ENCODE measurements around the gene LCN9.
"Not testable (repeated sequence)": the region's sequence is repeated elsewhere in the genome, so short reads cannot be mapped to it uniquely, and the experiment has no call there.

The LCN9 gene

DNA sequence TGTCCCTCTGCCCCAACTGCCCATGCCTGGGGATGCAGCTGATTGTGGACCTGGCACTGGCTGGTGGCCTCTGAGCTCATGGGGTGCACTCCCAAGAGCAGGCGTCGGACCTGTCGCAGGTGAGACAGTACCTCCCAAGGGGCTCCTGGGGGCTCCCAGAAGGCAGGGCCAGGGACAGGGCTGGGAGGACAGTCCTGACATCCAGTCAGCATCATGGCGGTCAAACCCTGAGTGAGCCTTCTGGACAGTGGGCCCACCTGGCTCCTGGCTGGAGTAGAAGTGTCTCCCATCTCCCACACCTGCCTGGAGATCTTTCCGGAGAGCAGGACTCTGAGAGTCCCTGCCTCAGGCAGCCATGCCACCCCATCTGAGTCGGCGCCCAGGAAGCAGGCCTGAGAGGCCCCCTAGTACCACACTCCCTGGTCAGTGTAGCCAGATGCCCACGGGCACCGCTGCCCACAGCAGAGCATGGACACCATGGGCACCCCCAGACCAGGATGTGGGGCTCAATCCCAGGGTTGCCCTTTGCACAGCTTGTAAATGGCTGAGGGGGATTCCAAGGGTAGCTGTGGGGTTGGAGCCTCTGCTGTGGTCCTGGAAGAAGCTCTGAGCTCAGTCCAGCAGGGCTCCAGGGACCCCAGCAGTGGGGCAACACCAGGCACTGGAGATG is 6.6 kb downstream of the LCN9 start:
- no peak overlapping the region for H3K4me2 ChIP-seq
- no peak overlapping the region for H3K9ac ChIP-seq
- peaks cover 7% of the 10 kb centered on the region; the same call in 1 of the 2 replicates for H3K9me3 ChIP-seq
- no peak overlapping the region for H3K4me3 ChIP-seq
- no peaks in the 10 kb centered on the region for H4K20me1 ChIP-seq
- no peaks in the 10 kb centered on the region for H3K27me3 ChIP-seq
- no peak for TF ChIP-seq Cebpa-rat (IDR thresholded peaks at IDR 0.05)
- no peak overlapping the region for H3K27ac ChIP-seq
- H3K4me1 ChIP-seq = peaks cover 7% of the 10 kb centered on the region; the same call in 1 of the 2 replicates
- H3K36me3 ChIP-seq = no peaks in the 10 kb centered on the region

DNA sequence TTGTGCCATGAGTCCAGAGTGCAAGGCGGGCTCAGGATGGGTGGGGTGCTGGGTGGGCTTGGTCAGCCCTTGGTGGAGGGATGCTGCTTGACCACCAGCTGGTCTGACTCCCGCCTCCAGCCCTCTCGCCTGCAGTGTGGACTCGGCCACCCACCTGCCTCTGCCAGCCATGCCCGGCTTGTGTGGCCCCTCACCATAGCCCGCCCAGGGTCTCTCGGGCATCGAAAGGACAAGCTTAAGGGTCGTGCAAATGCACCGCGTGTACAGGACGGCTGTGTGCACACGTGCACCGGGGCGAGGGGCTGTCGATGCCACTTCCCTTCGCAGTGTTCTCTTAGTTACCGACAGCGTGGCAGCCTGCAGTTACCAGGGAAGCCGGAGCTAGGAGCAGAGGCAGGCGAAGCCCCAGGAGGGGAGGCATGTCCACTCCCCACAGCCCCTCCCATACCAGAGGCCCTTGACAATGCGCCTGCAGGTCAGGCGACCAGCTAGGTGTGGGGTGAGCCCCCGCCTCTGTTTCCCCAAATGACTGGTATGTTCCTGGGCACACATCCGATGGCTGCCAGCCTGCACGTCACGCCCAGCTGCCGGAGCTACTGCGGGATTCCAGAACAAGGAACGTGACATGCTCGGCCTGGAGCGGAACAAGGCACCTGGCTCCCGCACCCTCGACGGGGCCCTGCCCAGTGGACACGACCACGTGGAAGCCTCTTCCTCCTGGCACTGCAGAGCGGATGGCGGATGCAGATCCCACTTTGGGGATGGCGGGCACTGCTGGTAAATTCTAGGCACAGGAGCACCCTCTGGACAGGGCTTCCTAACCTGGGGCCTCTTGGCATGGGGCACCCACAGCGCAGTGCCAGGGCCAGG is 7.8 kb downstream of the LCN9 start:
- H4K20me1 ChIP-seq = no peaks in the 10 kb centered on the region
- H3K4me1 ChIP-seq = peaks cover 3% of the 10 kb centered on the region; the same call in 1 of the 2 replicates
- no peak overlapping the region for H3K4me3 ChIP-seq
- no peak overlapping the region for H3K27ac ChIP-seq
- H3K9me3 ChIP-seq = peaks cover 7% of the 10 kb centered on the region; the same call in 1 of the 2 replicates
- H3K9ac ChIP-seq = no peak overlapping the region
- TF ChIP-seq Cebpa-rat (IDR thresholded peaks at IDR 0.05) = no peak
- H3K27me3 ChIP-seq = no peaks in the 10 kb centered on the region
- no peak overlapping the region for H3K4me2 ChIP-seq
- H3K36me3 ChIP-seq = no peaks in the 10 kb centered on the region

DNA sequence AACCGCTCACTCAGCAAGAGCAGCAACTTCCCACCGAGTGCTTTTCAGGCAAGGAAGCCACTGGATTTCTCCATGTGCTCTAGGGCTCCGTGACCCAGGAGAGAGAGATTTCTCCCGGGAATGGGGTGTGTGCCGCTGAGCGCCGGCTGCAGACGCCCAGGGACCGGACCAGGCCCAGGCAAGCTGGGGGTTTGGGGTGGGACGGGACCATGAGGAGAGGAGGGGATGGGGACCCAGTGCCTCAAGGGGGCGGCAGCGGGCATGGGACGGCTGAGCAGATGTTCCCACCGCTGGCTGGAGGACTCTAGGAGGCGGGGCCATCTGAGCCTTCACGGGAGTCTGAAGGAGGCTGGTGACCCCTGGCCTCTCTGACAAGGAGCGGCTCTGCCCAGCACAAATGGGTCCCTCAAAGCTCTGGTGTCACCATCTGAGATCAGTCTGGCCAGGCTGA is 8.5 kb downstream of the LCN9 start:
- Histone ChIP-seq H3K9me3 (peaks cover 7% of the 10 kb centered on the region; the same call in 1 of the 2 replicates), H3K27me3 (no peaks in the 10 kb centered on the region), H4K20me1 (no peaks in the 10 kb centered on the region), H3K4me3 (no peak overlapping the region), H3K36me3 (no peaks in the 10 kb centered on the region), H3K4me1 (no peaks in the 10 kb centered on the region), H3K9ac (no peak overlapping the region), H3K4me2 (no peak overlapping the region), H3K27ac (no peak overlapping the region)
- TF ChIP-seq Cebpa-rat (IDR thresholded peaks at IDR 0.05) = no peak

DNA sequence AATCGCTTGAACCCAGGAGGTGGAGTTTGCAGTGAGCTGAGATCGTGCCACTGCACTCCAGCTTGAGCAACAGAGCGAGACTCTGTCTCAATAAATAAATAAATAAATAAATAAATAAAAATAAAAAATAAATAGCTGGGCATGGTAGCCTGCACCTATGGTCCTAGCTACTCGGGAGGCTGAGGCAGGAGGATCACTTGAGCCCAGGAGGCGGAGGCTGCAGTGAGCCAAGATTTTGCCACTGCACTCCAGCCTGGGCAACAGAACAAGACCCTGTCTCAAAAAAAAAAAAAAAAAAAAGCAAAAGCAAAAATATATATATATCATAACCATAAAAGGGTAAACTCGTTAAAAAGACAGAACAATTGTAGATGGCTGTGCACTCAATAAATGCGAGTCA is 9.7 kb downstream of the LCN9 start:
- H3K4me2 ChIP-seq, H3K4me3 ChIP-seq, H4K20me1 ChIP-seq, H3K27me3 ChIP-seq, H3K4me1 ChIP-seq, H3K36me3 ChIP-seq, H3K9ac ChIP-seq, H3K9me3 ChIP-seq, H3K27ac ChIP-seq: not testable (repeated sequence)

DNA sequence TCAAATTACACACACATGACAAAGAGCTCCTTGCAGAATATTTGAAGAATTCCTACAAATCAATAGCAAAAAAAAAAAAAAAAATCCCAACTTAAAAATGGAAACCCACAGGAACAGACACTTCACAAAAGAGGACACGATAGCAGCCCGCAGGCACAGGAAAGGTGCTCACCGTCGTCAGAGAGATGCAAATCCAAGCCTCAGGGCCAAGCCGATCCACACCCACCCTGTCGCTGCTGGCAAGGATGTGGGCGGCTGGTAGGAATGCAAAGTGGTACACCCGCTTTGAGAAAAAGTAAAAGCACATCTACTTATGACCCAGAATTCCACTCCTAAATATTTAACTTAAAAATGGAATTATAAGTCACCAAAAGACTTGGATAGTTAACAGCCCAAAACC is 10.8 kb downstream of the LCN9 start:
- Histone ChIP-seq H3K27me3 (no peaks in the 10 kb centered on the region), H3K9me3 (peaks cover 5% of the 10 kb centered on the region; the same call in 1 of the 2 replicates), H3K4me2 (no peak overlapping the region), H4K20me1 (no peaks in the 10 kb centered on the region), H3K27ac (no peak overlapping the region), H3K9ac (no peak overlapping the region), H3K36me3 (no peaks in the 10 kb centered on the region), H3K4me1 (no peaks in the 10 kb centered on the region), H3K4me3 (no peak overlapping the region)
- TF ChIP-seq Cebpa-rat (IDR thresholded peaks at IDR 0.05) = no peak

DNA sequence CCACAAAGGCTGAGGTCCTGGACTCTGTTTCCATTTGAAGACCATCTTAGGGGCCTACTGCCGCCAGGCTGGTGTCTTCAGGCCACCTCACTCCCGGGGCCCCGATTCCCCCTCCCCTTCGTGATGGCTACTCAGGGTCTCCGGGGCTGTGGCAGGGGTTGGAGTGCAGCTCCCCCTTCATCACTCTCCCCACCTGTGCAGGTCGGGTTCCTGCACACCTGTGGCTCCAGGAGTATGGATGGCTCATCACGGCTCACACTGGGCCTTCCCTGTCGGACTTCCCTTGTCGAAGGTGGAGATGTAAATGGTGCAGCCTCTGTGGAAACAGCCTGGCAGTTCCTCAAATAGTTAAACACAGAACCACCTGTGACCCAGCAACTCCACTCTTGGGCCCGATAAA is 11.9 kb downstream of the LCN9 start:
- Histone ChIP-seq H3K9me3 (no peaks in the 10 kb centered on the region), H3K27me3 (no peaks in the 10 kb centered on the region), H3K4me1 (no peaks in the 10 kb centered on the region), H3K27ac (no peak overlapping the region), H3K9ac (no peak overlapping the region), H3K4me3 (no peak overlapping the region), H4K20me1 (no peaks in the 10 kb centered on the region), H3K36me3 (no peaks in the 10 kb centered on the region), H3K4me2 (no peak overlapping the region)
- no peak for TF ChIP-seq Cebpa-rat (IDR thresholded peaks at IDR 0.05)

DNA sequence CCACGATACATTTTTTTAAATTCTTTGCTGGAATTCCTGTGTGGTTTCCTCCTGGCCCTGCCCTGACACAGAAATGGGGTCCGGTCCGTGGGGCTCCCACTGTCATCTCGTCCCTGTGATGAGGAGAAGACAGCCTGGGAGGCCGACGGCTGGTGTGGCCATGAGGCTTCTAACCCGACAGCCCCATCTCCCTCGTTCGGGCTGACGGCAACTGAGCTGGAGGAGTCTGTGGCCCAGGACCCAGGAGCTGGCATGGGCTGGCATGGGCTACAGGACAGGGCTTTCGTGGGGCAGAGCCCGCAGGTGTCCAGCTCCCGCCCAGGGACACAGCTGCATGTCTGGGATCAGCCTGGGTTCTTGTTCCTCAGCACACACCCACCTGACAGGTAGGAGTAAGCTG is 13.8 kb downstream of the LCN9 start:
- no peak overlapping the region for H3K9ac ChIP-seq
- H3K27me3 ChIP-seq = no peaks in the 10 kb centered on the region
- no peaks in the 10 kb centered on the region for H4K20me1 ChIP-seq
- no peaks in the 10 kb centered on the region for H3K9me3 ChIP-seq
- no peak for TF ChIP-seq Cebpa-rat (IDR thresholded peaks at IDR 0.05)
- H3K4me3 ChIP-seq = no peak overlapping the region
- H3K4me2 ChIP-seq = no peak overlapping the region
- H3K36me3 ChIP-seq = no peaks in the 10 kb centered on the region
- H3K4me1 ChIP-seq = no peaks in the 10 kb centered on the region
- no peak overlapping the region for H3K27ac ChIP-seq

DNA sequence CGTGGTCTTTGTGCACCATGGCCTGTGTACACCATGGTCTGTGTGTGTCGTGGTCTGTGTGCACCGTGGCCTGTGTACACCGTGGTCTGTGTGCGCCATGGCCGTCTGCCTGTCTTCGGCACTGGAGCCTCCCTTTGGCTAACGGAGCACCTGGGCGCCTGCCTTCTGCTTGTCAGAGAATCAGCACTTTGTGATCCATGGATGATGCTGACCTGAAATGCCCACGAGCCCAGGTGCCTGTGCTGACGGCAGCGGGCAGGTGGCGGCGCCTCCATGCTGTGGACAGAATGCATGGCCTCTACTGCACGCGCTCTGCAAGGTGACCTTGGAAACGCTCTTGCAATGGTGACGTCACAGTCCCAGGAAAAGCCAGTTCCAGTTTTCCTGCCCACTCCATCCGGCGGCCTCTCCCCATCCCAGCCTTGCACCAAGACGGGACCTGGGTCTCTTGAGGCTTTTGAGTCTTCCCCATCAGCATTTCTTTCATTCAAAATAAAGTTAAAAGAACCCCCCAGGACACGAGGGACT is 14.6 kb downstream of the LCN9 start:
- no peaks in the 10 kb centered on the region for H3K4me1 ChIP-seq
- no peaks in the 10 kb centered on the region for H3K36me3 ChIP-seq
- H3K27me3 ChIP-seq = no peaks in the 10 kb centered on the region
- H3K9me3 ChIP-seq = no peaks in the 10 kb centered on the region
- no peak overlapping the region for H3K4me3 ChIP-seq
- no peak overlapping the region for H3K27ac ChIP-seq
- H3K9ac ChIP-seq = no peak overlapping the region
- no peak overlapping the region for H3K4me2 ChIP-seq
- no peak for TF ChIP-seq Cebpa-rat (IDR thresholded peaks at IDR 0.05)
- no peaks in the 10 kb centered on the region for H4K20me1 ChIP-seq

DNA sequence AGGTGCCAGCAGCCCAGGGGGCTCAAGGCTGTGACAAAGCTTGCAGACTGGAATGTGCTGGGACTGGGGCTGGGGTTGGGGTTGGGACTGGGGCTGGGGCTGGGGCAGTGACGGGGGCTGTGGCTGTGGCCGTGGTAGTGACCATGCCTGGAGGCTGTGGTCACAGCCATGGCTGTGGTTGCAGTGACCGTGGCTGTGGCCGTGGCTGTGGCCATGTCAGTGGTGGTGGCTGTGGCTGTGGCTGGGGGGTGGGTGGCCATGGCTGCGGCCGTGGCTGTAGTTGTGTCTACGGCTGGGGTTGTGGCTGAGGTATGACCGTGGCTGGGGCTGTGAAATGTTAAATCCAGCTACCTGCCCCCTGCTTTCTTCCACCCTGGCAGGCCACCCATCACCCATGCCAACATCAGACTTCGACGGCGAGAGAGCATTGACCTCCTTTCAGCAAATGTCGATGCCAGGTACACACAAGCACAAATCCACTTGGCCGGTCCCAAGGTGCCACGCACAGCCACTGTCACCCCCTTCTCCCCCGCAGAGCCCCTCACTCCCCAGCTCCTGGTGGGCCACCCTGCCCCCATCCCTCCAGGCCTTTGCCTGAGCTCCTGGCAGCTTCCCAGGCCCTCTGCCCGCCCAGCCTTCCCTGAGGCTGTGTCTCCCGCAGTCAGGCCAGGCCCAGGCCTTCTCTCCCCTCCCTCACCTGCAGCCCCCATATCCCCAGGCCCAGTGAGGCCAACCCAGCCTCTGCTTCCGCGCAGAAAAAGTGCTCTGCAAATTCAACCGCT is 15.3 kb downstream of the LCN9 start:
- Histone ChIP-seq H4K20me1 (no peaks in the 10 kb centered on the region), H3K4me2 (no peak overlapping the region), H3K27me3 (no peaks in the 10 kb centered on the region), H3K4me3 (no peak overlapping the region), H3K36me3 (no peaks in the 10 kb centered on the region), H3K27ac (no peak overlapping the region), H3K4me1 (no peaks in the 10 kb centered on the region), H3K9me3 (no peaks in the 10 kb centered on the region), H3K9ac (no peak overlapping the region)
- TF ChIP-seq Cebpa-rat (IDR thresholded peaks at IDR 0.05) = no peak
